Activated CD4-positive, alpha-beta T cell treated with anti-CD3 and anti-CD28 coated beads for 1 hour (primary cell): Measurements from ENCODE around the gene WWOX.

Experiments used
- DNase-seq: peaks from one replicate; pipeline ENCODE4 v3.0.0-alpha.2; 2020

WWOX gene

DNA sequence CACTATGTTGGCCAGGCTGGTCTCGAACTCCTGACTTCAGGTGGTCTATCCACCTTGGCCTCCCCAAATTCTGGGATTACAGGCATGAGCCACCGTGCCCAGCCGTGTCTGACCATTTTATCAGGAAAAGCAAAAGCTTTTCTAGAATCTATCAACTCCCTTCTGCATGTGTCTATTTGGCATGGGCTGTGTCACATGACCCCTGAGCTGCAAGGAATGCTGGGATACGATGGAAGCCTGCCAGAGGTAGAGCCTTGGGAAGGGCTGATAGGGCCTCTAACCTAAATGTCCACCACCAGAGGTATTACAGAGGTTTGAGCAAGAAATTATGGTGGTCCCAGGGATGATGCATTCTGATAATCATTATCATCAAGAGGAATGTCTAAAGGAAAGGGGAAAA lies 616.2 kb downstream of the WWOX start:
- DNase-seq, result no peak

DNA sequence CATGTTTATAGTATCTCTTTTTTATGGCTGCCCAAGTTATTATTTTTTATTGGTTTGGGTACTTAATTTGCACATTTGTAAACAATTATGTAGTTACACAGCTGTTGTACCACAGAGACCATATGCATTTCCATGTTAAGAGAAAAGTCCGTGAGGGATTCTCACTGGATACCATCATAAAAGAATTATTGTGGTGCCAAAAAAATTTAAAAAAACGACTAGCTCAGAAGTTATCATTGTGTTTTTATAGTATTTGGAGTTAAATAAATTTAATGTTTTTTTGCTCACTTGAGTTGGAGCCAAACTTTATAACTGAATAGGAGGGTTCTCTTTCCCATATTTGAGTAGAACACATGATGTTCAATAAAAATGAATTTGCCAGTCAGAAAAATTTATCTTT lies 618.7 kb downstream of the WWOX start:
- no peak for DNase-seq

DNA sequence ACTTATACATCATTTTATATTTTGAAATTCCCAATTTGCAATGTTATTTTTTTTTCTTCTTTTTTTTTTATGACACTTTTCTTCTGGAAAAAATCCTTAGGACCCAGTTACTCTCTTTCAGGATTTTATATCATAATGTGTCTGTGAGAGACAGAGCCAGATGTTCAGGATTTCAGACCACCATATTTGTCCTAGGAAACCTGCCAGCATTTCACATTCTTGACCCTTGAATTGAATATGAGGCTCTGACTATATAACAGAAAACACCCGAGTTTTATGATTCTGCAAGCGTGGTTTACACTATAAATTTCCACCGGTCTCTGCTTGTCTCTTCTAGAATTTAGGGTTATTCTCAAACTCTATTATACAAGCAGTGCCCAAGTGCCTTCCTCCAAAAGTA lies 621.0 kb downstream of the WWOX start:
- DNase-seq, result no peak

DNA sequence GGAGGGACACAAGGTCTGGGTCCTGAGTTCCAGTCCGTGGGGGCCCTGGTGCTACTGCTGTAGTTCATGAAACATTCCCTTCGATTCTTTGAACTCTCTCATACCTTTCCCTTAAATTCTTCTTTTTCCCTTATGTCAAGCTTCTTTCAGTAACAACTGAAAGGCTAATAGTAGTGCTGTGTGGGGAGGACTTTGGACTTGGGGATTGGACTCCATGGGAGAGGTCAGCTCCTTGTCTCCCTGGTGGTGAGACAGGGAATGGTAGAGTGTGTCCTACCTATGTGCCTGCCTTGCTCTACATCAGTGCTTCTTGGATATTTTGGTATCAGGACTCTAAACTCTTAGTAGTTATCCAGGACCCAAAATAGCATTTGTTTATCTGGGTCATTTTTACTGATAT lies 628.1 kb downstream of the WWOX start:
- no peak for DNase-seq

DNA sequence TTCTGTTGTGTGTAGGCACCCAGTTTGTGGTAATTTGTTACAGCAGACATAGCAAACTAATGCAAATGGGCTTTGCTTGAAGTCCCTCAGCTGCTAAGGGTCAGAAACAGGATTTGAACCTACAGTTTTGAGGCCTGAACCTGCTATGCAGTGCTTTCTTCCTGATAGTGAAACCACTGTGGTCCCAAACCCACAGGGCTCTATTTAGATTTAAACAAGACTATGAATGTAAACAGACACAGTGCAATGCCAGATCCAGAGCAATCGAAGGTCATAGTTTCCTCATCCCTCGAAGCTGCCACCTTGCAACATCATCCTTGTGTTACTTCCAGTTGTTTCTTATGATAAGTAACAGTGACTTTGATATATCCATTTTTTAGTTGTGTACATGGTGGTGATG lies 630.2 kb downstream of the WWOX start:
- no peak for DNase-seq

DNA sequence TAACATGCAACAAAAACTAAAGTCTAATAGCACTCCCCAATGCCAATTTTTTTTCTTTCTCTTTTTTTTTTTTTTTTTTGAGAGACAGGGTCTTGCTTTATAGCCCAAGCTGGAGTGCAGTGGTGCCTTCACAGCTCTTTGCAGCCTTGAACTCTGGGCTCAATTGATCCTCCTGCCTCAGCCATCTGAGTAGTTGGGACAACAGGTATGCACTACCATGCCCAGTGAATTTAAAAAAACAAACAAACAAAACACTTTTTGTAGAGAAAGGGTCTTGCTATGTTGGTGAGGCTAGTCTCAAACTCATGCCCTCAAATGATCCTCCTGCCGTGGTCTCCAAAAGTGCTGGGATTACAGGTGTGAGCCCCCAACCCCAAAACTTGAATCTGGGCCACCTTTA lies 632.3 kb downstream of the WWOX start:
- DNase-seq, result no peak

DNA sequence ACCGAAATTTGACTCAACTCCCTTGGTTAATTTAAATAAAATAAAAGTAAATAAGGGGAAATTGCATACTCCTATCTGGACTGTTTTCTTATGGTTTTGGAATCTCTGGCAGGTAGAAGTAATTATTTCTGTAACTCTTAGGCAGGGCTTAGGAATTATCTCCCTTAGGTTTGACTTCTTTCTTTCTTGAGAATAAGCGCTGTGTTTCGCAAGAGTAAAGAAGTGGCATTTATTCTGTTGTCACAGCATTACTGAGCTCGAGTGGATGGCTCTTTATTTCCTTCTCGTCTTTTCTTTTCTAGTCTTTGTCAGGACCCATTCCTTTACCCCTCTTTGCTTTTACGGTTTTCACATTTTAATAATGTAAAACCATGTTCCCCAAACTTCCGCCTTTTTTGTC lies 633.2 kb downstream of the WWOX start:
- no peak for DNase-seq

DNA sequence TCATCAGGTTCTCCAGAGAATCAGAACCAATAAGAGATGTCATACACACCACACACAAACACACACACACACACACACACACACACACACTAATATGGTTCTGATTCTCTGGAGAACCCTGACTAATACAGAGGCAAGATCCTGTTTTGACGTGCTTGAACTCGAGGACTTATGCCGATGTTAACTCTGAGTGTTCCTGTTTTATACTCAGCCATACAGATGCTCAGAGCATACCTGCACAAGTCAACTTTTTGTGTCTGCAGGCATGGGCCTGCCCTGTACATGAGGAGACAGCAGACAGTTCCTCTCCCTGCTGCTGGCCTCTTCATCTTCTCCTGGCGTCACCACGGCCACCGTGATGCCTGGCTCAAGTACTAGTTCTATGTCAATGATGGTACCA lies 635.9 kb downstream of the WWOX start:
- no peak for DNase-seq

DNA sequence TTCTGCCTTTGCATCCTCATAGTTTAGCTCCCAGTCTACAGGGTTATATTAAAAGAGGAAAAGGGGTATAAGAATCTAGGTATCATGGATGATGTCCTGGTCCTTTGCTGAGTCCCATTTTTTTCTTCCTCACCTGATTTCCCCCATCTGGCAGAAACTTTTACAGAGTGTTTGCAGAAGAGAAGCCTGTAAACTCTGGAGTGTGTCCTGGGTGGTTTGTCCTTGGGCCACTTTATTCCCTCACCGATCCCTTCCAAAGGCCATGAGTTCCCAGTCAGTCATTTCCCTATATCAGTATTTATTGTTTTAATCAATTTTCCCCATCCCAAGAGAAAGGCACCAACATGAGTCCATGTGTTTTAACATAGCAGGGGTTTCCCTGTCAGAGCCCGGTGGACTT lies 638.2 kb downstream of the WWOX start:
- no peak for DNase-seq

DNA sequence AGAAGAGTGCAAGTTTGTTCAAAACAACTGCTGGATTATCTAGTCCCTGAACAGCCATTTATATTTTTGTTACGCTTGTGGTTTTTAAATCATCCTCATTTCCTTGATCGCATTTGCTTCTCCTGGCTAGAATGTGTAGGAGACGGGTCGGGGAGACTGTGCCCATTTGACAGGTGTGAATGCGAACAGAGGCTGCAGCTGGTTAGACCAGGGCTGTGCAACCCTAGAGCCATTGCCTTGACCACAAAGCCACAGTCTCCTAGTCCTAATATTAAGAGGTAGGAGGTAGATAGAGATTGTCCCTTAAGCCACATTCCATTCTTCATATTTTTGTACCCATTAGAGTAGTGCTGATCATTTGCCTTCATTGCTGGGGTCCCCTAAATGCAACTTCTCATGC lies 639.1 kb downstream of the WWOX start:
- no peak for DNase-seq

DNA sequence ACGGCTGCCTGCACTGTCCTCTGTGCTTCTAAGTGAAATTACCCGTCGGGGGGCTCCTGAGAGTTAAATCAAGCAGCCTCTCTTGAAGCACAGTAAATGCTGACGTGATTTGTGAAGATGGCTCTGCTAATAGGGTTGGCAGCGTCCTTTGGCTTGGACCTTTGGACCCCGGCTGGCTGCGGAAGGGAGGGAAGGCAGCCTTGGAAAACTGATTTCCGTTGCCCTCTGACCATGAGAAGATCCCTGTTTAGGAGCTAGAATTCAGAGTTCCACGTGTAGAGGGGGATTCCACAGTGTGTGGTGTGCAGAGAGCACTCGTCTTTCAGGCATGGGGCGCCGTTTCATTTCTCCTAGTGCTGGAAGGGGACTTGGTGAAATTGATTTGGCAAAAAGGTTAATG lies 640.8 kb downstream of the WWOX start:
- DNase-seq, result no peak

DNA sequence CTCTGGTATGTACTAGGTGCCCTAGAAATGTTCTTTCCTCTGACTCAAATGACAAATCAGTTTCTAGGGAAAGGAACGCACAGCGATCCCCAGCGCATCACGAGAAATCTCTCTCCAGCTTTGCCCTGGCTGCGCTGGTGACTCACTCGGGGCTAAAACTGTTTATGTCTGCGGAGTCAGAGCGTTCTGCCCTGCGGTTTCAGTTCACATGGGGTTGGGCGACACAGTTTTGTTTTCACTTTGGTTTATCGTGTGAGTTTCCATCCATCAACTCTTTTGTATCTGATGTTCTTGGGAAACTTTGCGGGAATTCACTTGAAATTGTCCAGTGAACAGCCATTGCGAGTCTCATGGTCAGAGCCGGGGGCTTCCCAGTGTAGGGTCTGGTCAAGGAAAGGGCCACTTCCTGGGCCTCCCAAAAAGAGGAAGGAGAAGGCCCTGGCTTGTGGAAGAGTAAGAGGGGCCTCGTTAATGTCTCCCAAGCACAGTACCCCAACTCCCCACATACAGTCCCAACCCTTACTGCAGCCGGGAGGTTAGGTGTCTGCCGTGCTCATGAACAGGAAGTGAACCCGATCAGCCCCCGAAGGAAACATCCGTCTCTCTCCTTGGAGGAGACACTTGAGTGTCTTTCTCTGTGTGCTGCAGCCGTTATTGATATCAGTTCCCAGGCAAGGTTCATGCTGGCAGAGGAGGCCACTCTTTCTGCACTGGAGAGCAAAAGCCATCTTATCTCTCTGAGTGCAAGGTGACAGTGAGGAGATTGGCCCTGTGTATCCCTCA lies 643.2 kb downstream of the WWOX start:
- DNase-seq, result peak; percentile 67

DNA sequence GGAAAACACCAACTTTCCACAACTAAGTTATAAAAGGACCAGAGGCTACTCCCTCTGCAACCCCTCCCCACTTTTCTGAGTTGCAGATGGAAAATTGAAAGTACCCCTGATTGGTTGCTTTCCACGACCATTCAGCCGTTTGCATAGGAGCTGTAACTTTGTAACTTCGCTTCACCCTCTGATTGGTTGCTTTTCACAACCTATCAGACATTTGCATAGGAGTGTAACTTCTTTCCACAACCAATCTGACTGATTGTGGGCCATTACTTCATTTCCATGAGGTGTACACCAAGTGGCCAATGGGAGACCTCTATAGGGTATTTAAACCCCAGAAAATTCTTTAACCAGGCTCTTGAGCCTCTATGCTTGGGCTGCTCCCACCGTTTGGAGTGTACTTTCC lies 644.1 kb downstream of the WWOX start:
- no peak for DNase-seq

DNA sequence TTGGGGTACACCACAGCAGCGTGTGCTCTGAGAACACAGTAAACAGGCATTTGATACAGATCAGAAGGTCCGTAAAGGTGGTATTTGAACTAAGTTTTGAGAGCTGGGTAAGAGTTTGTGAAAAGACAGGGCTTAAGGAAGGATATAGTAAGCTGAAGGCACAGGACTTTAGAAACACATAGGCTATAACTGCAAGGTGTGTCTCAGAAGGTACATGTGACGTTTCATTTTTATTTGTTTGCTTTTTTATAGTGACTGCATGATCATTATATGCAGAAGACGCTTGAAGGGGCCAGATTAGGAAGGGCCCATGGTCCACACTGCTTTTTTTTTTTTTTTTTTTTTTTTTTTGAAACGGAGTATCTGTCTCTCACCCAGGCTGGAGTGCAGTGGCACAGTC lies 644.6 kb downstream of the WWOX start:
- no peak for DNase-seq

DNA sequence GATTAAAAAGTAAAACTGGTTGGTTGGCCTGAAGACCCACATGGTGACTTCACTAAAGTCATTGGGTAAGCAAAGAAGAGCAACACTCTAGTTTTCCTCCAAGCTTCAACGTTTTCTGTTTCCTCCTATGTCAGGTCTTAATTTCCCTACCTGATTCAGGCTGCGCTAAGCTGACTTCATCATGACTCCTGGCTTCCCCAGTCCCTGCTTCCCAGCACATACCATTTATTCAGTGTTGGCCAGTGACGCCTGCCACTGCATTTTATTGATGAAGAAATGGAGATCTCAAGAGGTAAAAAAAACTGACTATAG lies 645.3 kb downstream of the WWOX start:
- no peak for DNase-seq

DNA sequence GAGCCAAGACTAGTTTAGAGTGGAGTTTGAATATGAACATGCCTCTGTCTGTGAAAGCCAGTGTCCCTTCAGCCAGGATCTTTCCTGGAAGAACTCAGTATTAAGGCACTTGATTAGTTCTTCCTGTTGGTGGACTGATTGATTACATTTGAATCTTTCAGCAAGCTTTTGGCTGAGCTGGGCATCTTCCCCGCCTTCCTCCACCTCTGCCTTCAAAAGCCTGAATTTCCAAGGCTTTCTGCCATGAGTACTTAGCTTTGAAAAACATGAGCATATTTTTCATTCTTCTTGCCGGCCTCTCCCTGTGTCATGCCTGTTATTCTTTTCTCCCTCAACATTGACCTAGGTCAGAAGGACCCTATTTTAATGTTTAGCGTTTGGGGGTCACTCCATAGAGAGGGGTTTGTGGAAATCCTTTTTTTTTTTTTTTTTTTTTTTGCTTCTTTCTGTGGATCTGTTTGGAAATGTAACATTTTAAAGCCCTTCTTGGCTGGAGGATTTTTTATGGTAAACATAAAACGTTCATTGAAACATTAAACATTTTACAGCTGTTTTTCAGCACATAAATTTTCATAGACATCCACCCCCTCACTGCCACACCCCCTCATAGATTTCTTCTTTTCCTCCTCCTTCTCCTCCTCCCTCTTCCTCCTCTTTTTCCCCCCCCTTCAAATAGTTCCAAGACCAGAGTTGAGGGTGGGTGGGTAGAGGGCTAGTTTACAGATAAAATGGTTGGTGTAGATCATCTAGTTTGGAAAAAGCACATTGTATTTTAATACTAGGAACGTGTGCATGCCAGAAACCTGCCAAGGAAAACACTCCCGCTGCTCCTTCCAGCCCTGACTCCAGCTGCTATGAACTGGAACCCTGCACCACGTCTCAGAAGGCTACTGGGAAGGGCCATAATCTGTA lies 645.9 kb downstream of the WWOX start:
- no peak for DNase-seq

DNA sequence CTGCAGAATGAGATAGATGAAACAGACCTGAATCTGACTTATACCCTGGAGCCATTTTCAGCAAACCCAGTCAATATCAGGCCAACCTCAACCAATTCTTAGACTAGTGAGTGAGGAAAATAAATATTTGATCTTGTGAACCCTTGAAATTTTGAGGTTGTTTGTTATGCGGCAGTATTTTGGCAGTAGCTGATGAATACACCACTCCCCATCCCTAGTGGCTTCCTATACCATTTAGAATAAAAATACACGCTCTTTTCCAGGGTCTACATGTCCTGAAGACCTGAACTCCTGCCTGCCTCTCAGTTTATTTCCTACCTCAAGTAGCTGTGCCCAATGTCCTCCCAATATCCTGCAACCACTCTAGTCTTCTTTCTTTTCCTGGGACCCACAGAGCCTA lies 647.3 kb downstream of the WWOX start:
- DNase-seq, result no peak

DNA sequence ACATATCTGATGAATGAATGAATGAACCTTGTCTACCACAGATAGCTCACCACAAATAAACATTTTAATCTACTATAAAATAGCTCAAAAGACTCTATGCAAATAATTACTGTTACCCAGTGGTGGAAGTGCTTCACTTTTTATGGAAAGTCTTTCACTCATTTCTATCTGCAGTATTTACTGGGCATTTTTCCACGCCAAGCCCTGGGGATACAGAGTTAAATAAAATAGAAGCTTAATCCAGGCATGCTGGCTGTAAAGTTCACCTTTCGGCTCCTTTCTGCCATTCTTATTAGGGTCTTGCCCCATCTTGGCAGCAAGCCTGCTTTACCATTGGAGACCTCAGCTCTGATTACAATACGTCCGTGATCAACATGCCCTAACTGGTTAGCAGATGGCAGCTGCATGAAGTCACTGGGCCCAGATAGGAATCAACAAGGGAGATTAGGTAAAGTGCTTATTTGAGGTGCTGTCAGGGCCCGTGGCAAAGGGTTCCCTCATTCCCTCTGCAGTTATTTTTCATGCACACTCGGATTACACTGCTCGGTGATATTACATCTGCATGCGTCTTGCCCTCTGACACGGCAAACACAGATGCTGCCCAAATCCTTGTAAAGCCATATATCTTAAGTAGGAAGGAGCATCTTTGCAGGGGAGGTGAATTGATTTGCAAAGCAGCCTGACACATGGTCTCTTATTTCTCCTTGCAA lies 648.9 kb downstream of the WWOX start:
- DNase-seq, result no peak

DNA sequence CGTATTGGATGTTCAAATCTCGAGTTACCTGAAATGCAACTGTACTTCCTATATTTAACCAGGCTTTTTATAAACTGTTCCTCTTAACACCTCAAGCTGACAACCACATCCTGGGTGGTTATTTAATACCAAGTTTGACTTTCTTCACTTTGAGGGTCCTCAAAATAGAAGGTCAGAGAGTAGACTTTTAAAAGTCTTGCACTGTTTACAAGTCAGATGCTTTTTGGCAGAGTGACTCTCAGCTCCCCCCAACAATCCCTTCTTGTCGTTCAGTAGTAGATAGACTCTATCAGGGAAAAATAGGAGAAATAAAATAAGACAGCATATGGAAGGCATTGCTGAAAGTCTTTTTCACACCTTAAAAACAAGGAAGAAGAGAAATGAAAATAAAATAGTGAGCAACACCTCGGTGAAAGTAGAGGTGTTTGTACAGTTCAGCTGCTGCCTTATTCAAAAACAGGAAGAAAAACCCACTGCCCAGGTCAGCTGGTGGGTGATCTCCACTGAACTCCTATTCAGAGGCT lies 650.4 kb downstream of the WWOX start:
- DNase-seq, result no peak

DNA sequence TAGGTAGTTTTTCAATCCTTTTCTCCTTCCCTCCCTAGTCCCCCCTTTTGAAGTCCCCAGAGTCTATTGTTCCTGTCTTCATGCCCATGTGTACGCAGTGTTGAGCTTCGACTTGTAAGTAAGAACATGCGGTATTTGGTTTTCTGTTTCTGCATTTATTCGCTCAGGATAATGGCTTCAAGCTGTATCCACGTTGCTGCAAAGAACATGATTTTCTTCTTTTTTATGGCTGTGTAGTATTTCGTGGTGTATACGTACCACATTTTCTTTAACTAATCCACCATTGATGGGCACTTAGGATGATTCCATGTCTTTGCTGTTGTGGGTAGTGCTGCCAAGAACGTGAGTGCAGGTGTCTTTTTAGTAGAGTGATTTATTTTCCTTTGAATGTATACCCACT lies 651.2 kb downstream of the WWOX start:
- DNase-seq, result no peak

DNA sequence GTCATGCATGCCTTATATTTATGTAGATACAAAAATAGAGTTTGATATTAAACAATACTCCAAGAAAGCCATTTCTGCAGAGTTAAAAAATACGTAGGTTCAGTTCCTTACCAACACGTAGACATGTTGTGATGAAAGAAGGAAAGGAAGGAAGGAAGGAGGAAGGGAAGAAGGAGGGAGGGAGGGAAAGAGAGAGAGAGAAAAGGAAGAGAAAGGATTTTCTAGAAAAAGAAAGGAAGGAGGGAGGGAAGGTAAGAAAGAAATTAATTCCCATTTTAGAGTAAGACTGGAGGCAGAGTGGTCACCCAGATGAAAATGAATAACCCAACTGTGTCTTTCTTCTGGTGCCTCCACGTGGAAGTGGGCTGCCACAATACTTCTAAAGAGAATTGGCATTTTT lies 652.1 kb downstream of the WWOX start:
- no peak for DNase-seq

DNA sequence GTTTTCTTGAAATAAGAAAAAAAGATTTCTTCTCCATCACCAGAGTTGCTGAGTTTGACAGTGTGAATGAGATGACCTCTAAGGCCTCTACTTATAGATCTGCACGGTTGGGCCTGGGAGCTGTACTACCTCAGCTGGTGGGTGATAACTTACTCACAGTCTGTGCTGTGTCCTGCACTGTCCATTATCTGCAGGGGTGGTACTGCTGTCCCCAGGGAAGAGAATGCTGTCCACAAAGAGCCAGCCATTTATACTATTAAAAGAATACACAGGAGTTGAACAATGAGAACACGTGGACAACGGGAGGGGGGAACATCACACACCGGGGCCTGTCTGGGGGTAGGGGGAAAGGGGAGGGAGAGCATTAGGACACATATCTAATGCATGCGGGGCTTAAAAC lies 655.3 kb downstream of the WWOX start:
- DNase-seq, result no peak

DNA sequence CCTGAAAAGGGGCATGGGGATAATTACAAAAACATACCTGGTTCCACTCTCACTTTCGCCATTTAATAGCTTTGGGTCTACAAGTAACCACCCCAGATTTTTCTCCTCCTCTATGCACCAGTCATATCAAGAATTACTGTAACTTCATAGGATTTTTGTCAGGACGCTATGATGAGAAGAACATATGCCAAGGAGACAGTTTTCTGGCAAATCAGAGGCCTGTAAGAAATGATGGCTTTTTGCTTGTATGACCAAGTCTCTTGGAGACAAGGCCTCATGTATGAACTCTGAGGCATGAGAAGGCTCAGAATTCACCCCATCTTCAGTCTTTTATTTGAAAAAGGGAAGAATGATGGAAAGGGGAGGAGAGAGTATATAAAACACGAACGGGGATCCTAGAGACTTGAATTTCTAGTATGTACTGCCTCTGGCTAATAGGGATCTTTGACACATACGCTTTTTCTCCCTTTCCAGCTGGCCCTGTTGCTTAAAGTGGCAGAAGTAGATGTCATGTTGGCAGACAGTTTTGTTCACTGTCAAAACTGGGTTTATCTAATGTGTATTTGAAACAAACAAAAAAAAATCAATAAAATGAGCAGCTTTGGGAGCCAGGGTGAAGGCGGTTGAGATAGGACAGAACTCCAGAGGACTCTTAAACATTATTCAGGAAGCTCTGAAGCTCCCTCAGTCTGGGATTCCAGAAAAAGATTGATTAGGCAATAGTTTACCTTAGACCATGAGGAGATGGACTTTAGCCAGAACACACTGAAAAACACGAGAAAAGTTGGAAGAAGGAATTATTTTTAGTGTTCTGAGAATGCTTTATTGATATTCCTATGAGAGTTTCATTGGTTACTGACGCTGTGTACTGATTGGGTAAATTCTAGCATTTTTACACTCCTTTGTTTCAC lies 656.6 kb downstream of the WWOX start:
- DNase-seq, result no peak
